K562 (cell line): ENCODE results near the gene MYCBP. TPM values are rescaled to one million over a fixed set of nuclear protein-coding genes. Genes with fewer than 3 reads are reported as not detected.

Experiments
- MAFK ChIP-seq: IDR thresholded peaks from 2 replicates; pipeline ENCODE4 v1.6.1; 2011; ENCODE audit warnings: low read length, improper control_type of control experiment
- SIN3B ChIP-seq: fragments of 450-650 bp; IDR thresholded peaks from 2 replicates; pipeline ENCODE4 v1.6.1; 2017; ENCODE audit warnings: low read depth, mild to moderate bottlenecking, moderate library complexity
- ZBTB40 ChIP-seq, 2 experiments: fragments of 450-650 bp in 1 of 2; sonication (generic) in 1 of 2; formaldehyde crosslinking in 1 of 2; IDR thresholded peaks; 2 replicates each; pipeline versions ENCODE4 v1.7.1 to v1.9.0; 2016 to 2022; ENCODE audit warnings: inconsistent platforms in 1 of 2, mild to moderate bottlenecking in 1 of 2, missing genetic modification reagents in 1 of 2
- polyA plus RNA-seq, 8 experiments: library from polyadenylated mRNA; depleted of rRNA in 4 of 8; stranded (reverse) in 5 of 8; unstranded in 3 of 8; fragments of >200 nt; fragmentation: Nextera tagmentation in 2 of 8; fragmentation: Illumina TruSeq in 1 of 8; extraction: Ambion mirVana in 2 of 8; extraction: Trizol in 1 of 8; gene quantifications; 2 replicates each; pipeline versions ENCODE4 v1.2.1 to v1.2.3, GENCODE V29; 2011 to 2014; ENCODE audit warnings: inconsistent platforms in 1 of 8, missing spikeins in 1 of 8
- total RNA-seq, 7 experiments: library from RNA; depleted of rRNA in 6 of 7; stranded (reverse); fragments of >200 nt in 6 of 7; fragmentation: Illumina TruSeq in 2 of 7; extraction: Trizol in 2 of 7; gene quantifications; 2 replicates each; pipeline versions ENCODE4 v1.2.1 to v1.2.3, GENCODE V29; 2011 to 2021; ENCODE audit warnings: low replicate concordance in 1 of 7

Gene MYCBP
- total and polyA plus RNA-seq, 9 of the 15 experiments (the other 6 are each of a cell fraction or from before 2014, with no cell fraction given): 32.3 to 253 (median 72.9) TPM

- no peak for TF ChIP-seq ZBTB40 (IDR thresholded peaks at IDR 0.05)
- TF ChIP-seq ZBTB40 (CRISPR knock-in tag; IDR thresholded peaks at IDR 0.05): no peak
- no peak for TF ChIP-seq SIN3B
- peak; percentile 63; the same call in 1 of the 2 replicates for TF ChIP-seq MAFK
Observed at GRCh38 chr1:38814984-38815464, 58.1 kb downstream of the MYCBP start (continued).
